ENCODE data around the gene DIP2C. TPM values are rescaled to one million over a fixed set of nuclear protein-coding genes. Genes with fewer than 3 reads are reported as not detected.
A peak's percentile ranks its signal among the peaks of the same experiment; 100 is the strongest.
"Not testable (repeated sequence)": the region's sequence is repeated elsewhere in the genome, so short reads cannot be mapped to it uniquely, and the experiment has no call there.

Gene DIP2C
- total RNA-seq, 2 donors from 2014 or later, result 21.6 to 30.5 TPM

DNA sequence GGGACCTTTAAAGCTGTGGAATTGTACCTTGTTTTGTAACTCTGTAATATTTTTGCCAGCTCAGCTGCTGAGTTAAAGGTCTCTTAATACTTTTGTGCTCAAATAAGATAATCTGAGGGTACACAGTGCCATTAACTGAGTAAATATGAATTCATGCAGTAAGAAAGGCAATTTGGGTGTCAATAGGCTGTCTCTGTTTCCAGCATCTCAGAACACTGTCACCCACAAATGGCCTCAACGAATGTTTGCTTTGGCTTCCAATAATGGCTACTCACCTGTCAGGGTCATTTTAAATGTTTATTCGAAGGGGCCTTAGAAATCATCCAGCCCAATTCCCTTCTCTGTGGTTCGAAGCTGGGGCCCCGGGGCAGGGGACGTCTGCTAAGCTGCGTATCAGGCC lies 328.8 kb downstream of the DIP2C start:
- intact Hi-C loops (cut with DNase I), result no loop called here
- DNase-seq (no peak), ATAC-seq (no peak)

DNA sequence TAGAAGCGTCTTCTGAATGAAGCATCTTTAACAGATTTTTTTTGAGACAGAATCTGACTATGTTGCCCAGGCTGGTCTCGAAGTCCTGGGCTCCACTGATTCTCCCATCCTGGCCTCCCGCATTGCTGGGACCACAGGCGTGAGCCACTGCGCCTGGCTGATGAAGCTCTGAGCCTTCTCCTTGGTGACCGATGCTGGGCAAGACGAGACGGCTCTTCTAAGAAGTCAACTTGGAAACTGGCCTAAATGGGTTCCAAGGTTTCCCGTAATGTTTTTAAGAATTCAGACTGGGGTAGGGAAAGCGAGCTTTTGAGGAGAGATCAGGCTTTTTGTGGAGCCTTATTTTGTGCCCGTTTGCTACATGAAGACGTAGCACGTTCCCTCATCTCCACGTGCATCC lies 329.7 kb downstream of the DIP2C start:
- ATAC-seq (no peak), DNase-seq (no peak)
- intact Hi-C loops (cut with DNase I), result no loop called here

DNA sequence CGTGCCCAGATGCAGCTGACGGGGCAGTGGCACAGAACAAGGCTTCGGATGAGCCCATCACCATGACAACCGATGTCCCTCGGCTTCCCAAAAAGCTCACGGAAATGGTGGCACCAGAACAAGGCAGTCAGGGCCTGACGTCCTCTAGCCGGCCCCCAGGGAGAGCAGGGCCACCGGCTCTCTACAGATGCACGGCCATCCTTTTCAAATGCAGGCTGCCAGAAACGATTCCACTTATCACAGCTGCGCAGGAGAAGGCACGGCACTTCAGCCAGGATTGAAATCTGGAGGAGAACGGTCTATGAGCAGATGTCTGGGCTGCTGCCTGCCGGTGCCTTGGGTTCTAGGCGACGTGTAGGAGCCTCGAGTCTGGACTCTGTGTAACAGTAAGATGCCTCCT lies 330.4 kb downstream of the DIP2C start:
- ATAC-seq (peak in 1 of 2 donors; percentile 42), DNase-seq (no peak)
- intact Hi-C loops (cut with DNase I), result no loop called here

DNA sequence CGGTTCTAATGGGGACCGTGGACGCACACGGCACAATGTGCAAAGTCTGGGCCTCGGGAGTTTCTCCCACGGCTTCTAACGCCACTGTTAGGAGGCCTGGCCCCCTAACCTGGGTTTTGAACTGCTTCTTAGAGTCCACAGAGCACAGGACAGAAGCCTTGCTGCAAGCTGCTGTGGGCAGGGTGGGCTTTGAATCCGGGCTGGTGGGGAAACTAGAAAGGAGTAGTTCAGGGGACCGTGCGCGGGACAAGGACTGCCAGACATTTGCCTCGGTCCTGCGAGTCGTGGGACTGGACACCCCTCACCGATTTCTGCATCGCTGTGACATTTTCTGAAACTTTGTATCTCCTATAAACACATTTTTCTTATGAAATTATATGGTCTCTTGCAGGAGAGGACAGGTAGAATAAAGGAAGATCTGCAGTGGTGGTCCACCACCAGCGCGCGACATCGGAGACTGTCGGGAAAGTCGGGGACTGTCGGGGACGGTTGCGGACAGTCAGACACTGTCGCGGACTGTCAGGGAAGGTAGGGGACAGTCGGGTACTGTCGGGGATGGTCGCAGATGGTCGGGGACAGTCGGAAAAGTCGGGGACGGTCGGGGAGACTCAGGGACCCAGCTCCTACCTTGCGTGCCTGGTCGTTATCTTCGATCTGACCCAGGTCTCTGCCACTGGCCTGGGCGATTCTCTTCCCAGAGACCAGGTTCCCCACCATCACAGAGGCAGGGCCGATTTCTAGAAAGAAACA lies 332.1 kb downstream of the DIP2C start:
- no peak for DNase-seq
- no peak for ATAC-seq
- intact Hi-C loops (cut with DNase I), result no loop called here

DNA sequence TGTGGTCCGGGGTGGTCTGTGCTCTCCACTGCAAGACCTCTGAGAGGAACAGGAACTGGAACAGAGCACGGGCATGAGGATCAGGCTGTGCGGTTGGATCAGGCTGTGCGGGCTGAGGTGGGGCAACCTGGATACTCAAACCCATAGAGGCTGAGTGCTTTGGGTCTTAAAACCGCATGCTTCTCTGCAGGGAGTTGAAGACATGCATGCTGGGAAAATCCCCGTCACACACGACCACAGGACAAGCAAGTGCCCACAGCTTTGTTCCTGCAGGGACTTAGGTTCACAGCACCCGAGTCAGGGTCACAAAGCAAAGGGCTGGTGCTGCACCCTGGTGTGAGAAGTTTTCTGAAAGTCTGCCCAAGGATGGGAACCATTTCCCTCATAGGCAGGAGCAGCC lies 333.0 kb downstream of the DIP2C start:
- ATAC-seq (no peak), DNase-seq (no peak)

DNA sequence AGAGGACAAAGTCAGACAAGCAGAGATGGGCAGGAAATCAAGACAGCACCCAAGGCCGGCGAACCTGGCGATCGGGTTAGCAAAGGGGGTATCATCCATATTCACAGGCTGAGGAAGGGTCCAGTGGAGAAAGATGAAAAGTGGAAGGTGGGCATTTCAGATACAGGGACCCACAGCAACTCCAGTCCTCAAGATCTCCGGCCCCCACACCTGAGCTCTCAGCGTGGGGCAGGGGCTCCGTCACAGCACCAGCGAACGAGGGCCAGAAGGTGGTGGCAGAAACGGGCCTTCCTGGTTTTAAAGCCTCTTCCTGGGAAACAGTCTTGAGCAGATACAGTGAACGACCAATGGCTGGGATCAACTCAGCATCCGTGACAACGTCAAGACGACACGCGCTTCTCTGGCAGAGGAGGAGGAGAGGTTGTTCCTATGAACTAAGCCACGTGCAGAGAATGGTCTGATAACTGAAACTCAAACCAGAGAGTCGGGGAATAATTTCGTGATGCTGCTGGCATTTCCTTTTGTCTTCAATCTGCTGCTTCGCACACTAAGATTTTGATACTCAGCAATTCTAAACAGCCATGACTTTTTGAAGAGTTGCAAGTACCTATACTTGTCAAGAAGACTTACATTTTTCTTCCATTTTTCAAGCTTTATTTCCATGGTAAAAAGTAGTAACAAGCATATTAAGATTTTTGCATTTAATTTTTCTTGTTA lies 334.4 kb downstream of the DIP2C start:
- intact Hi-C loops (cut with DNase I), result no loop called here
- ATAC-seq, result no peak
- no peak for DNase-seq

More for the DNA sequence above, 333.0 kb downstream of the DIP2C start:
- intact Hi-C loops (cut with DNase I), result no loop called here

DNA sequence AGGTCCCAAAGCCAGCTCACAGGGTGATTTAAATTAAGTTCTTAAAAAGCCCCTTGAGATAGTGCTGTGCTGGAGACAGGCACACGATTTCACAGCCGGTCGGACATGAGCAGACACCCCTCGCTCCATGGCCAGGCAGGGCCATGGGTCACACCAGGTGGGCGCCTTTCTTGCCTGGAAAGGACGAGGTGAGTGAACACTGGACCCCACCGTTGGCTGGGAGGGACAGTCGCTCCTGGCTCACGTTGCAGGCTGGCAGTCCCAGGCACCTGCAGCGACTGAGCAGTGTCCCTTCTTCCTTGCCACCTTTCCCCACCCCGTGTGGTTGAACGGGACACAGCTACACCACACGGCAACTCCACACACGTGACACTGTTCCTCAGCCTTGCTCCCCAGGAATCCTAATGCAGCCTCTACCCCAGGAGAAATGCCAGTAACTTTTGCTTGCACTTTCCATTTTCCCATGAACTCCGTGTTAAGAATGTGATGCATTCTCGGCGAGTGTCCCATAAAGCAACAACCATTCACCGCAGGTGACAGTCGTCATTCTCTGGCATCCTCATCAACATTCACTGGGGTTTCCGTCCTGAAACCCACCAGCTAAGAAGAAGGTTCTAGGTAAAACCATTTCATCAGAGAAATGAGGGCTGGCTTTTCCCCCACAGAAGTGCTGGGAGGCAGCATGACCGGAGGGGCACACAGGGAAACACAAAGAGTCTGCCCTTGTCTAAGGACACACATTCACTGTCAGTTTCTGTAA lies 336.8 kb downstream of the DIP2C start:
- ATAC-seq (no peak), DNase-seq (no peak)
- intact Hi-C loops (cut with DNase I), result no loop called here

DNA sequence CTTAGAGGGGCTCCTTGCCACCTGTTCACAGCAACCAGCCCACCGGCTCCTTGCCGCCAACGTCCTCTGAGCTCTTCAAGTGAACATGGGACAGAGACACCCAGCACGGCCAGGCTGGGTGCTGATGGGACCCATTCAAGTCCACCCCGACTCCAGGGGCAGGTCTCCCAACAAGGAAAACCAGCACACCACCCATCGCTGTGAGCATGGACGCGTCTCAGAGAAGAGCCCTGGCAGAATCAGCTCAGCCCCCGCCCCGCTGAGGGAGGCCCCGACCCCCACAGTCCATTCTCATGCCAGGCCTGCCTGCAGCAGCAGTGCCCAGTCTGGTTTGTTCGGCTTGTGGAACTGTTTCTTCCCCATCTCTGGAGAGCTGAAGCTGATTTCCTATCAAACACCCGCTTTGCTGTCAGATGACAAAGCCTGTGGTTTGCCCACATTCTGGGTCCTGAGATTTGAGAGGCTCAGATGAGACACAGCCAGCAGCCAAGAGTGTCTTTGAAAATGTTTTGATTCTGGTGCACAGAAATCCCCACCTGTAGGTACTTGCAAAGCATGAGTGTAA lies 337.6 kb downstream of the DIP2C start:
- DNase-seq (no peak), ATAC-seq (no peak)
- intact Hi-C loops (cut with DNase I), result no loop called here

DNA sequence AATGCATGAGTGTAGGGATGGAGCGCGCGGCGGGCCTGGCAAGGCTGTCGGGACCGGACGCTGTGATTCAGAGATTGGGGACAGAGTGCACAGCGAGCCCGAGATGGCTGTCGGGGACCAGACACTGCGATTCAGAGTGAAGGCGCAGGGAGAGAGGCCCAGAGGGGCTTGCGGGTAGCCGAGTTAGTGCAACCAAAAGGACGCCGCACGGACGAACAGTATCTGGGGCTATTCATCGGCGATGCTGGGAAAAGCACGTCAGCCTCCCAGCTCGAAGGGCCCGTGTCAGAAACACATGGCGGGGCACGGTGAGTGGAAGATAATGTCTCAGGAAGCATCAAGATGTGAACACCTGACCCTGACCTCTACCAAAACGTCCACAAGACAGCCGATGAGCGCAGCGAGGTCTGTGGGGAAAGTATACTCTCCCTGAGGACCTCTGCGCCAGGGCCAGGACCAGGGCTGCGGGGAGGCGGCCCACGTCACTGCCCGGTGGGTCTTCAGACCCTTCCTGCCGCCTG lies 338.4 kb downstream of the DIP2C start:
- intact Hi-C loops (cut with DNase I), result no loop called here
- DNase-seq (no peak), ATAC-seq (no peak)

DNA sequence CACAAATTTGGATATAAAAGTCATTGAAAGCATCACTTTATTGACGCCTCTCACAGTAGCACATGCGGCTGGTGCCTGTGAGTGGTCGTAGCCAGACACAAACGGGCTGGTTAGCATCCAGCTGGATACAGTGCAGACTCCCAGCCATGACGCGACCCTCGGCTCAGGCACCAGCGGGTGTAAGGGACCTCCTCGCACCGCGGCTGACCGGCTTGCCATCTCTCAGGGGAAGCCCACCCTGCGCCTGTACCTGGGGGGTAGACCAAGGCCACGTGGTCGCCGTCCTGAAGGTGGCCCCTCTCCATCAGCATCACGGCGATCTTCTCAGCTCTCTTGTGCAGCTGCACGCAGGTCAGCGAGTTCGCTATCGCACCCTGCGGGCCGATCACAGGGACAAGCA lies 340.4 kb downstream of the DIP2C start:
- DNase-seq (no peak), ATAC-seq (no peak)
- intact Hi-C loops (cut with DNase I), result no loop called here

DNA sequence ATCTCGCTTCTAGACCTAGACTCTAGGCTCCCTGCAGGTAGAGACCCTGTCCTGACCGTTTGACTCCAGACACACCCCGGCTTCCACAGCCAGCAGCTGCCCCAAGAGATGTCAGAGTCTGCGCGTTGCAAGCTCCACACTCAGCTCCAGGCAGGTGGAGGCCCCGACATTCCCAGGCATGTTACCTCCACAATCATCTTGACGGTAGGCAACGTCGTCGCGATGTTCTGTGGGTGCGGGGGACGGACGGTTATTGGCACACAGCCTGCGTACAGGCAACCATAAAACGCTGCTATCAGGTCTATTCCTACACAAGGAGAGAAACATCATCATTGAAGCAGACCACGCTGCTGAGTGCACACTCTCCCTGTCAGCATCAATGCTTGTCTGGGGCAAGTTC lies 341.0 kb downstream of the DIP2C start:
- ATAC-seq, result no peak
- intact Hi-C loops (cut with DNase I), result no loop called here
- DNase-seq, result no peak

DNA sequence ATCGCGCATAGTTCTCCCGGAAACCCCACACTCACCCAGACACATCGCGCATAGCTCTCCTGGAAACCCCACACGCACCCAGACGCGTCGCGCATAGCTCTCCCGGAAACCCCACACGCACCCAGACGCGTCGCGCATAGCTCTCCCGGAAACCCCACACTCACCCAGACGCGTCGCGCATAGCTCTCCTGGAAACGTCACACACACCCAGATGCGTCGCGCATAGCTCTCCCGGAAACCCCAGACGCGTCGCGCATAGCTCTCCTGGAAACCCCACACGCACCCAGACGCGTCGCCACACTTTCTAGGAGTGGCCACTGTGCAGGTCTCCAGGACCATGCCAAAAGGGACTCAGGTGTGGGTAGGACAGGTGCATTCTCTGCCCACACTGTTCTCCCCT lies 341.7 kb downstream of the DIP2C start:
- DNase-seq; ATAC-seq; intact Hi-C loops (cut with DNase I): not testable (repeated sequence)

DNA sequence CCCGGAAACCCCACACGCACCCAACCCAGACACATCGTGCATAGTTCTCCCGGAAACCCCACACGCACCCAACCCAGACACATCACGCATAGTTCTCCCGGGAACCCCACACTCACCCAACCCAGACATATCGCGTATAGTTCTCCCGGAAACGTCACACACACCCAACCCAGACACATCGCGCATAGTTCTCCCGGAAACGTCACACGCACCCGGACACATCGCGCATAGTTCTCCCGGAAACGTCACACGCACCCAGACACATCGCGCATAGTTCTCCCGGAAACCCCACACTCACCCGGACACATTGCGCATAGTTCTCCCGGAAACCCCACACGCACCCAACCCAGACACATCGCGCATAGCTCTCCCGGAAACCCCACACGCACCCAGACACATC lies 342.3 kb downstream of the DIP2C start:
- ATAC-seq; intact Hi-C loops (cut with DNase I); DNase-seq: not testable (repeated sequence)

DNA sequence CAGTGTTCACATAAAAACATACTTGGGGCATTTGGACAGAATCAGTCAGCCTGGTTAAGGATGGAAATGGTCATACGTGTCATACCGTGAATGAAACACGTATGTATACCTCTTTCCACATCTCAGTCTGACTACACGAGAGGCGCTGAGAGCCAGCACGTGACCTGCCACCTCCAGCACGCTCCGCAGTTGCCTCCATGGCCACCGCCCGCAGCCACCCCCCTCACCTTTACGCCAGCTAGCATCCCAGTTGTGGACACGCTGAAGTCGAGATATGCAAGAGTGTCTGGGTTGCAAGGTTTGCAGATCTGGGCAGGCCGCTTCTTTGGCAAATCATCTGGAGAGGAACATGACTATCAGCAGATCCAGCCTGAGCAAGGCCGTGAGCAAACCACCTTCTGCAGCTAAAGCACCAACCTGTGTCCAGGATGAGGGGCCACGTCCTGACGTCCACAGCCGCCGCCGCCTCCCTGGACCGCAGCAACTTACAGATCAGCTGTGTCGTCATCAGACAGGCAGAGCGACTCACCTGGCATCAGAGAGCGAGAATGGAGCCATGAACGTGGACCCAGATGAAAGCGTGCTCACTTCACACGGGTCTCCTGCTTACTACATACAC lies 344.8 kb downstream of the DIP2C start:
- no peak for DNase-seq
- intact Hi-C loops (cut with DNase I), result no loop called here
- ATAC-seq, result no peak

DNA sequence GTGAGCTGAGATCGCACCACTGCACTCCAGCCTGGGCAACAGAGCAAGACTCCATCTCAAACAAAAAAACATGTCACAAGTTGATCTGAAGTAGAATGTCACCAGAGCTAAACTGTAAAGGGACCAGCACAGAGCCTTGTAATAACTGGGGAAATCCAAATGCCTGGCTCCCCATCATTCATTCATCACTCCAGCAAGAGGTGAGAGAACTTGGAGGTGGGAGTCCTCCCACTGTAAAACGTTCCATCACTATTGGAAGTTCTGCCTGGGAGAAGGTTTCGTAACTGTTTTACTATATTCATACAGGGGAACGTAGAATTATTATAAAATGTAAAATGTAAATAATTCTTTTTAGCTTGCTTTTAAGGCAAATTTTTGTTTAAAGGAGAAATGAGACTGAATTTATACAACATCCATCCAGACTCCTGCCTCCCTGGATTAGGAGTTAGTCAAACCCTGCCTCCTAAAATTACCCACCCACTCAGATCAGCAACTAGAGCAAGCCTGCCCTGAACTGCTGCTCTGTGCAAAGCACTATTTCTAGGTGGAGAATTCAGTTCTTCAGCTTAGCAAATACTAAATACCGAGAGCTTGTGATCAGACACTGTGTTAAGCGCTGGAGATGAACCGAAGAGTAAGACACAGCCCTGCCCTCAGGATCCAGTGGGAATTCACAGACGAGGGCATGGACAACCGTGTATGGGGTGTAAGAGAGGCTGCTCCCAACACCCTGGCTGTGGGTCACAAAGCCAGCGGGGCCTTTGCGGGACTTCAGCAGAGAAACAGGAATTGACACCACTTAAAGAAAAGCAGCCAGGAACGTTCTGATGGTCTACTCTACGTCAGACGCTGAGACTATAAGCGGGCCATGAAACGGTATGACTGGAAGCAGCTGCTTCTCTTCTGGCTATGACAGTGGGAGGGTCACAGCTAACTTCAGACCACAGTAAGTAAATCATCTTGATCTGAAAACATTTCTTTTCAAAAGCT lies 345.9 kb downstream of the DIP2C start:
- ATAC-seq (no peak), DNase-seq (no peak)
- intact Hi-C loops (cut with DNase I), result no loop called here

DNA sequence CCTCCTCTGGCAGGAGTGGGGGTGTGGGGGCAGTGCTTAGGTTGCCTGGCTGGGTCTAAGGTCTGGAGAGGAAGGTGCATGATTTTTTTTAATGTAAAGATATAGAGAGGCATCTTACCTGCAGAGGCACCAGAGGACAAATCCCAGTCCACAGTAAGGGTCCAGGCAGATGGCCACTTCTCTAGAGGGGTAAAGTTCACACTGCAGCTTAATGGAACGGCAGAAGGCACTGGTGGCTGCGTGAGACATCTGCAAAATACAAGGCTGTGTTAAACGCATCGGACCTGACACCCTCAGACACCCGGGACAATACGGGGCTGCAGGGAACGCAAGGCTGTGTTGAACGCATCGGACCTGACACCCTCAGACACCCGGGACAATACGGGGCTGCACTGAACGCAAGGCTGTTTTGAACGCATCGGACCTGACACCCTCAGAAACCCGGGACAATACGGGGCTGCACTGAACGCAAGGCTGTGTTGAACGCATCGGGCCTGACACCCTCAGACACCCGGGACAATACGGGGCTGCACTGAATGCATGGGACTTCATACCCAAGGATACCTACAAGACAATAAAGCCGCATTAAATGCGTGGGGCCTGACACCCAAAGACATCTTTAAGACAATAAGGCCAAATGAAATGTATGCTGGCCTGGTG lies 348.3 kb downstream of the DIP2C start:
- no peak for DNase-seq
- no peak for ATAC-seq
- intact Hi-C loops (cut with DNase I), result no loop called here

DNA sequence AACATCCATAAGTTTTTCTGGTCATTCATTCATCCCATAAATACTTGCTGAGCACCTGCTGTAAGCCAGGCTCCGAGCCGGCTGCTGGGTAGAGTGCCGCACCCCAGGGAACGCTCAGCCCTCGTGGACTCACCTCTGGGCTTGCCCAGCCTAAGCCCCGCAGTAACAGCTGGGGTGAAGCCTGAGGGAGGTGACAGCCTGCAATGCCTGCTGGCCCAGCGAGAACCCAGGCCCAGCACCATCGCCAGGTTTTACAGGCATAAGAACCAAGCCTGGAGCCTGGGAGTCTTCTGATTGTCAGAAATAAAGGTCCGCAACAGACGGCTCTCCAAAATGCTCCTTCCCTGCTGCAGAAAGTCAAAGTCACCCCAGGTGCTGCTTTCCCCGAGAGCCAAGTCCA lies 348.8 kb downstream of the DIP2C start:
- DNase-seq (no peak), ATAC-seq (no peak)
- intact Hi-C loops (cut with DNase I), result no loop called here

DNA sequence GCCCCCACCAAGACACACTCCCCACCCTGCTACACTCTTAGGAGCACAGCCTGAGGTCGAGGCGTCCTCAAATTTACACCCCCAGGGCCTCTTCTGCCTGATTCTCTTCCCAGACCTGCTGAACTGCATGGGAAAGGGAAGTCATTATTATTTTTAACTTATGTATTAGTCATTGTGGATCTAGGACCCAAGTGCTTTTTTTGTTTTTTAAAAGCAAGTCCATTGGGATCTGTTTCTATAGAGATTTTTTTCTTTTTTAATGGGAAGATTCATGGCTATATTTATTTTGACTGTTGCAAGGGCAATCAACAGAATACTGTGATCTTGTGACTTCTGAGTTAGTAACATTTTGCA lies 350.5 kb downstream of the DIP2C start:
- ATAC-seq (no peak), DNase-seq (no peak)
- intact Hi-C loops (cut with DNase I), result no loop called here
